Measurements from ENCODE around the gene SAMD14.

SAMD14 gene

DNA sequence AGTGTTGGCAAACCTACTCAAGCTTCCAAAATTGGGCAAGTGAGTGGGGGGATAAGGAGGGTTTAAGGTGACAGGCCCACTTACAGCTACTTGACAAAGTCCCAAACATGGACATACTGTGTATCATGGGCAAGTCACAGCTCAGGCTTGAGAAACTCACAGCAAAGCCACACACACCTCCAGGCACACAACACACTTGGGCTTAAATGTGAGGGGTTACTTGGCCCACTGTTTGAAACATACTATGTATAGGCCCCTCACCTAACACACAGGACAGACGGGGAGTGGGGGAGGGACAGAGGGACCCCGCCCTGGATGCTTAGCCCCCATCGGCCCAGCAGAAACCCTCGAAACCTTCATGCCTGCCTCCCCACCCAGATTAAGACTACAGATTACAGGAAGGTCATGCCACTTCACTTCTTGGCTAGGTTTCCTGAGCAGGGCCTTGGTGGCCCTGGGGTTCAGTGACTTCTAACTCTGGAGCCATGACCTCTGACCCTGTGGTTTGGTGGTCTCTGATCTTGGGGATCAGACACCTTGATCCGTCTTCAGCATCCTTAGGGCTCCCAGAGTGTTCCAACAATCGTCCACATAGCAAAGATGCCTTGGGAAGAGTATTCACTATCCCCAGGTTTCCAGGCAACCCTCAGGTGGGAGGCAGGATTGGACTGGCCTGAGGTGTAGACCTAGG, 2.3 kb upstream of the SAMD14 start:
- no peak for DNase-seq (ENCODE audit: low spot score)

DNA sequence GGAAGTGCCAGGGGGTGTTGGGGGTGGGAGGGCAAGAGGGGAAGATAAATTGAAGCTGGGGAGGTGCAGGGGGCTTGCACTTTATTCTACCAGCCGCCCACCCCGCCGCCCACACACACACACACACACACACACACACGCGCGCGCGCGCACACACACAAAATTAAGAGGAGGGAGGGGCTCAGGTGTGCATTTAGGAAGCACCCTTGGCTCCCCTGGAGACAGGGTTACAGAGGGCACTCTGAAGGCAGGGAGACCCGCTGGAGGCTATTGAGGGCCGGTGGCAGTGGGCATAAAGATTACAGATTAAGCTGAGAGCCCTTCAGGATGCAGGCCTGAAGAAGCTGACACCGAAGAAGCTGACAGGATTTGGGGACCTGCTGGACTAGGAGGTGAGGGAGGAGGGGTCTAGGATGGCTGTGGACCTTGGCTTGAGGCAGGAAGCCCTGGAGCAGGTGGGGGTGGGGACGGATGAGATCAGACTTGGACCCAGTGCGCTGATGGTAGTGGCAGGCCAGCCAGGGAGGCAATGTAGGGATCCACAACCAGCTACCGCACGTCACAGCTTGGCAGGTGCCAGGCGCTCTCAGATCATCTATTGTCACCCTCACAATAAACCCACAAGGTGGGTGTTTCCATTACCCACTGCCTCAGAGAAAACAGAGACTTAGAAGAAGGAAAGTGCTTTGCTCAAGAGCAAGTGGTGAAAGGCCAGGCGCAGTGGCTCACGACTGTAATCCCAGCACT, 772 bp upstream of the SAMD14 start:
- no peak for DNase-seq (ENCODE audit: low spot score)

DNA sequence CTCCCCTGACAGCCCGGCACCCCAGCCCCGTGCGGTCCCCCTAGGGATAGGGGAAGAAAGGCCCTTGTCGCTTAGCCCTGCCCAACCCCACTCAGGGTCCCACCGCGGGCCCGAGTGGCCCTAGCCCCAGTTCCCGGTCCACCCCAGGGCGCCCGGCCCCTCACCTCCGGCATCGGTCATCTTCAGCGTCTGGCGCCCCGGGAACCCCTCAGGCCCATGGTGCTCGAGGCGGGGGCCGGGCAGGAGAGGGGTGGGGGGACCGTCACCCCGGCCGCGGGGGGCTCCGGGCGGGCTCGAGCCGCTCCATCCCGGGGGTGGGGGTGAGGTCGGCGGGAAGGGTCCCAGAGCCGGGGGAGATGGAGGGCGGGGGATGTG, 620 bp downstream of the SAMD14 start:
- no peak for DNase-seq (ENCODE audit: low spot score)

DNA sequence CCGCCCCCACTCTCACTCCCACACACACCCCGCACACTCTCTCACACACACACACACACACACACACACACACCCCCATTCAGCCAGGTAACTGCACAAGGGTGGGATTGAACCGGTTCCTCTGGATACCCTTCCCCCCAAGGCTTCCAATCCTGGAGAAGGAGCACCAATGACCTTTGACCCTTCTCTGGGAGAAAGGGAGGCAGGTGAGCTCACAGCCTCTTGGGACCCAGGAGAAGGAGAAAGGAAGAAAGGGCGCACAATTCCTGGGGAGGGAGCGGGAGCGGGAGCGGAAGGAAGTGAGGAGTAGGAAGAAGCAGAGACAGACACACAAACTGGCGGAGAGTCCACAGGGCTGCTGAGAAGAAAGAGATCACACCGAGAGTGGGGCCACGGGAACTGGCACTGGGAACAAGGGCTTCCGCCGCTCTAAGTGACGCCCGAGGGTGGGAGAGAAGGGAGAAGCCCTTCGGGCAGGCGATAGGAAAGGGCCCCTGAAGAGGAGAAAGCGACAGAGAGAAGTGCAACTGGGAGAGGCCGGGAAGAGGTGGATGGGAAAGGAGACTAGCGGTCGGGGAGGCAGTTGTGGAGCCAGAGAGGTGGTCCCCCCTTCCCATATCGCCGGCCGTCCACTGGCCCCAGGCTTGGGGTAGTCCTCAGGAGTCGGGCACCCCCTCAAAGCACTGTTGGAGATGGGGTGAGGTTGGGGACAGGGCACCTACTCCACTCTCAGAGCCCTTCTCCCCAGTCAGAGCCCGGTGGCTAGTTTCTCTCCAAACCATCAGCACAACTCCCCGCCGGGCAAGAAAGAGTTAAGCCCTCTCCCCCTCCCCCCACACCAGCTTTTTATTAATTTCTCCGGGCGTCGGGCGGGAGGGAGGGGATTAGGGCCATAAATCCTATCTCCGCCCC, 1.3 kb downstream of the SAMD14 start:
- no peak for DNase-seq (ENCODE audit: low spot score)

DNA sequence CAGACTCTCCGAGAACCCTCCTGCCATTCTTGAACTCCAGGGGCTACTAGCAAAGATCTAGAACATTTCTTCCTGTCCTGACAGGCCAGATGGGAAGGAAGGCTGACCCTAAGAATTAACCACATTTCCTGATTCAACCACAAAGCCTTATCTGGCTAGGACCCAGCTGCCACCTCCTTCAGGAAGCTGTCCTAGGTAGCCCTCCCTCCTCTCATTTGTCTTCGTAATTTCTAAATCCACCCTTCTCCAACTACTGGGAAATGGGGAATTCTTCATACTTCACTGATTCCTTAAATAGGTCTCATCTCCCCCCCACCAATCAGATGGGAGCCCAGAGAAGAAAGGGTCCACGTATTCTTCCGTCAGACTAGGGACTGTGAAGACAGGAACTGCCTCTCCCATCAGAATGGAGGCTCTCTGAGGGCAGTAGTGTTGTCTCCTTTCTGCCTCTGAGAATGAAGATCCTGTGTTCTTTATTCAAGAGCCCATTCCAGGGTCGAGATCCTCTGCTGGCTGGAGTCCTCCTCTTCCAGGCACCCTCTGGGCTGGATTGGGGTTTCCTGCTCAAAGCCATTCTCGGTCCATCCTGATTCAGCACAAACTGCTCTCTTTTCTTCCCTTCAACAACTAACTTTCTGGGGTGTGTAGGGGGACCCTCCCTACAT, 2.1 kb downstream of the SAMD14 start:
- no peak for DNase-seq (ENCODE audit: low spot score)

DNA sequence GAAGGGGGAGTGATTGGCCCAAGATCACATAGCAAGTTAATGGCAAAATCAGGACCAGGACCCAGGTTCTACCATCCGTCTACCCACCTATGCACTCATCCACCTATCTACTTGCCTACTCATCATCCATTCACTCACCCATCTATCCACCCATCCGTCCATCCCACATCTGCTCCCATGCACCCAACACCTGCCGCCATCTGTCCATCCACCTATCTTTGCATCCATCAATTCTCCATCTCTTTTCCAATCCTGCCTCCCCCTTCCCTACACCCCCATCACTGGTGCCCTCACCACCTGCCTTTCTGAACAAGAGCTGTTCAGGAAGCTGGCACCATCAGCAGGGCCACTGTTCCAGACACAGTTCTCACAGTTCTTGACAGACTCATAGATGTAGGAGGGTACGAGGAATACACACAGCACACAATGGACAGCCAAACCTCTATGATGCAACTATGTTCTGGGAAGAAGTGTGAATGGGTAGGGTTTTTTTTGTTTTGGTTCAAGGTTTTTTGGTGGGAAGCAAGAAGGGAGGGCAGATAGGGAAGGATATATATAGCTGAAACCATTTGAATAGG, 4.5 kb downstream of the SAMD14 start:
- DNase-seq (ENCODE audit: low spot score), result no peak

DNA sequence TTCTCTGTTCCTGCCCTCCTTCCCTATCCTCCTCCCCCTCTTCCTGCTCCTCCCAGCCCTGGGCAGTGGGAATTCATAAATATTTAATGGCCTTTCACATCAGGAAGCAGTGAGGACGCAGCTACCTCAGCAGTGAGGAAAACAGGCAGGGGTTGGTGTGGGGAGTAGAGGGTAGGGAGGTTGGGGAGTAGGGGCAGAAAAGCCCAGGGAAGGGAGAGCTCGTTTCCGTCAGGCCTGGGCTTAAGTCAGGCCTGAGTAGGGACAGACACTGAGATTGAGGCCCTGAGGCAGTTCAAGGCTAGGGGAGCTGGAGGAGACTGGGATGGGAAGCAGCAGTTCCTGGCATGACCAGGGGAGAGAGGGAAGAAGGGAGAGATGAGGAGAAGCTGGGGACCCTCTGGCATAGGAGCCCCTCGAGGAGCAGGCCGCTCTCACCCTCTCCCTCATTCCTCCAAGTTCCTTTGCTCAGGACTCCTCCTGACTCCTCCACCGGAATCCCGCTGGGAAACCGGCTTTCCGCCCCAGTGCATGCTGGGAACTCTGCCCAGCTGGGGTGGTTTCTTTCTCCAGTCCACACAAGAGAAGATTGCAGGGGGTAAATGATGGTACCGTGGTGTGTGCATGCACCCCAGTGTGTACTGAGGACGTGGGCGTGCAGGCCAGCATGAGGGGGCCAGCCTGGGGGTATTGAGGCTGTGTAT, 6.2 kb downstream of the SAMD14 start:
- no peak for DNase-seq (ENCODE audit: low spot score)

DNA sequence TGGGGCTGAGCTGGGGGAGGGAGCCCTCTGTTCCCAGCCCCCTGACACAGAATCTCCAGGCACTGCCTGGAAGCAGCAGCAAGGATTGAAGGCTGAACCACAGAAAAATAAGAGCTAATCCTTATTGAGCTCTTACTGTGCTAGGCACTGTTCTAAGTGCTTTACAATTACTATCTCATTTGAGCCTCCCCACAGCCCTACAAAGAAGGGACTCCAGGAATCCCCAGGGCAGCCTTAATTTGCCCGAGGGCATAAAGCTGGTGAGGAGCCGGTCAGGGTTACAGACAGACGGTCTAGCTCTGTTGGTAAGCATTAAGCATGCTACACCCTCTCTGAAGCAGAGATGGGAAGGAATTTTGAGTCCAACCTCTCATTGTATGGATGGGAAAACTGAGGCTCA, 7.0 kb downstream of the SAMD14 start:
- DNase-seq (ENCODE audit: low spot score), result no peak

DNA sequence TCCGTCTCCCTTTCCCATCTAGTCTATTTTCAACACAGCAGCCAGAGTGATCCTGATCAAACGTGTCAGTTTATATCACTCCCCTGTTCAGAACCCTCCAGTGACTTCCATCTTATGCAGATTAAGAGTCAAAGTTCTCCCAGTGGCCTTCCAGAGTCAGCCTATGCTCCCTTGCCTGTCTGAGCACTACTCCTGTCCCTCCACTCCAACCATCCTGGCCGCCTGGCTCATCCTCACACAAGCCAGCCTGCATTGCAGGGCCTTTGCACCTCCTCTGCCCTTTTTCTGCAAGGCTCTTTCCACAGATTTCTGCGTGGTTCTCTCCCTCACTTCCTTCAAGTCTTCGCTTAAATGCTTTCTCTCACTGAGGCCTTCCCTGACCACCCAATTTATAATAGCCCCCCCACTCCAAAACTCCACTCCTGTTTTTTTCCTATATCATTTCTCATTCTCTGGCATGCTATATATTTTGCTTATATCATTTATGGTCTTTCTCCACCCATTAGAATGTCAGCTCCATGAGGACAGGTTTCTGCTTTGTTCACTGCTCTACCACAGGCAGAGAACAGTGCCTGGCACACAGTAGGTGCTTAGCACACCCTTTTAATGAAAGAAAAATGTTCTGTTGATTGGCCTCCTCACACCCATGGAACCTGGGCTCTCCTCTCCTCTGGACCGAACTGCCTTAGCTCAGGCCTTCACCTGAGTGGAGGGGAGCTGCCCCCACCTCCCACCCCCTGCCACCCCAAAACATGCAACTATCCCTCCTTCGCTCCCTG, 9.3 kb downstream of the SAMD14 start:
- DNase-seq (ENCODE audit: low spot score), result no peak

DNA sequence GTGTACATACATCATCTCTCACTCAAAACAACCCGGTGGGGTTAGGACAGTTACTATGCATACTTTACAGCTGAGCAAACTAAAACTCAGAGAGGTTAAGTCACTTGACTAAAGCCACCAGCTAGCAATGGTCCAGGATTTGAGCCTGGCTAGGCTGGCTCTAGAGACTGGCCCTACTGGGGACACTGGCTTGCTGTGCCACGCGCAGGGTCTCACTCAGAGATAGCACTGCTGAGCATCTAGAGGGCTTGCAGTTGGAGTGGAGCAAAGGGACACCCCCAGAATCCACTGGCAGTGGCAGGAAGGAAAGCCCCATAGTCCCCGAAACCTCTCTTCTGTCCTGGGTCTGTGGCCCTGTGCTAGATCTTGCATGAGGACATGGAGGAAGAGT, 11.1 kb downstream of the SAMD14 start:
- DNase-seq (ENCODE audit: low spot score), result no peak

DNA sequence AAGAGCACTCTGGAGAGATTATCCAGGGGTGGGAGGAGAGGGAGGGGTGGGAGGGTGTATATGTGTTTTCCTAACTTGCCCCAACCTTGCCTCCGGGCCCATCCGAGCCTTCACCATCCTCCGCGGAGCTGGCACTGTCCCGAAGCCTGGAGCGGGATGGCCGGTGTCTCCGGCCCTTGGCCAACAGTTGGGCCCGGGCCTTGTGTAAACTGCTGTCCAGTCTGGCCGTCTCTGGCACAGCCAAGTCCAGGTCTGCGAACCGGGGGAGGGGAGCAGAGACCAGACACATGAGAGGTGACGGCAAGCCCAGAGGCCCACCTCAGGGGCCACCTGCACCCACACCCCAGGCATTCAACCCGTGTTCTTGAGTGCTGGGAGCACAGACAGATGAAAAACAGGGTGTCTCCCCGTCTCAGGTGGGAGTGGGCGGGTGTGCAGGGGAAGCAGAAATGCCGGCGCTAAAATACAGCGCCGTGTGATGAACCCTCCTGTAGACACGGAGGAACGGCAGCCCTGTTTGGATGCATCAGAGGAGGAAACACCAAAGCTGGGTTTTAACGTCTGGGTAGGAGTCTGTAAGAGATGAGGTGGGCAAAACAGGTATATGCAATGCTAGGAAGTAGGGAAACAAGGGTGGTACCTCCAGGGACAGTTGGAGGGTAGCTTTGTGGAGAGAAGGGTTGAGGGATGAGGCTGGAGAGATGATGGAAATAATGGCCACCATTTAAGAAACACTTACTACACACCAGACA, 11.7 kb downstream of the SAMD14 start:
- DNase-seq (ENCODE audit: low spot score), result no peak

DNA sequence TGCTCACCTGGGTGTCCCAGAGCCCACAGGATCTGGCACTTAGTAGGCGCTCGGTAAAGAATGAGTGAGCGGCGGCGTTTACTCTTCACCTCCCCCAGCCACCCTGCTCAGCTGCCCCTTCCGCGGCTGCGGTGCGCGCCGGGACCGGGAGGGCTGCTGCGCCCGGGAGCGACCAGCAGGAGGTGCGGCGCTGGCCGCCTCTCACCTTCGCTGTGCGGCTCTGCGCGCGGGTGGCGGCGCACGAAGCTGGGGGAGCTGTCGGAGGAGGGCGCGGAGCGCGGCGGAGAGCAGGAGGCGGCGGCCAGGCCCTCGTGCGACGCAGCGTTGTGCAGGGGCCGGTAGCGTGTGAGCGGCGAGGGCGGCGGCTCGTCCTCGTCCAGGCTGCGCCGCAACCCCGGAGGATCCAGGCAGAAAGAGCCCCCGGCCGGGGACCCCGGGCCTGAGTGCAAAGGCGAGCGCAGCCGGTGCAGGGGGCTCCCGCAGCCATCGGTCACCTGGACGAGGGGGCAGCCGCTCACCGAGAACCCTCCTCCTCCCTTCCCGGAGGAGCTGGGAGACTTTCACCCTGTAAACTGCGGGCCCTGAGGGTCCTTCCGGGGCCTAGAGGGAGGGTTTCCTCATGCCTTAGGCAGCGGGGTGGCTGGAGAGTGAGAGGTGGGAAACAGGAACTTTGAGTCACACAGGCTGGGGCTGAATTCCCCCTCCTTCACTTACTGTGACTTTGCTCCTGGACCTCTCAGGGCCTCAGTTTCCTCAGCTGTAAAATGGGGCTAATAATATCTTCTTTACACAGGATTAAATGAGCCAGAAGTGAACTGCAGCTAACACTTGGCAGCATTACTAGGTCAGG, 12.5 kb downstream of the SAMD14 start:
- DNase-seq (ENCODE audit: low spot score), result peak; percentile 58

DNA sequence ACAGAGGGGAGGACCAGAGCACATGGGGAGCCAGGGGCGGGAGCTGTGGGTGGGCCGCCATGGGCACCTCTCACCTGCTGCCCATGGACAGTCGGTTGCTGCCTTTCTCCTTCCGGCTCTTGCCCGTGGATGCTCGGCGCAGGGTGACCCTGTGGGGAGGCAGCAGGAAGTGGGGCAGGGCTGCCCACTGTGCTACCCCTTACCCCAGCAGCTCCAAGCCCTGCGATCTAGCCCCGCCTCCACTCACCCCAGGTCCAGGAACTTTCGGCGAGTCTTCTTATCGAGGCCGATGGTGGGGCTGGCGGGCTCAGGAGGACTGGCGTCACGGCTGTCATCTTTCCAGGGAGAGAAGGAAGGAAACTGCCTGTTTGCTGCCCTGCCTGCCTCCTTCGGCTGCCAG, 14.2 kb downstream of the SAMD14 start:
- DNase-seq (ENCODE audit: low spot score), result no peak

DNA sequence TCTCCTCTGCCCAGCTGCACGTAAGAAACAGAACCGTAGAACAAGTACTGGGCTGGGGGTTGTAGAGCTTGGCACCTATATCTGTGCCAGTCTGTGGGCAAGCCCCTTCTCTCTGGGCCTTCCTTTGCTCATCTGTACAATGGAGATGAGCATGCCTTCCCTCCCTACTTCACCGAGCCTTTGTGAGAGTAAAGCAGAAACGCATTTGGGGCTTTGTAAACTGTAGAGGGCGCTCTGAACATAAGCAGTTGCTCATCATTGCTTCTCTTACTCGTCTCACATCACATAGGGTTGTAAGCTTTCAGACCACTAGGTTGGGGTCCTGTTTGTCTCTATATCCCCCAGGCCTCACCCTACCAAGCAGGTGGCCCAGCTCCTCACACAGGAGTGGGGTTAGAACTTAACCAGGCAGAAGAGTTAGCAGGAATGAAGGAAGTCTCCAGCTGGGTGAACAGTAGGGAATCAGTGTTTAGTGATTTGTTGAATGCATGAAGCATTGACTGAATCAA, 15.1 kb downstream of the SAMD14 start:
- DNase-seq (ENCODE audit: low spot score), result peak; percentile 58

DNA sequence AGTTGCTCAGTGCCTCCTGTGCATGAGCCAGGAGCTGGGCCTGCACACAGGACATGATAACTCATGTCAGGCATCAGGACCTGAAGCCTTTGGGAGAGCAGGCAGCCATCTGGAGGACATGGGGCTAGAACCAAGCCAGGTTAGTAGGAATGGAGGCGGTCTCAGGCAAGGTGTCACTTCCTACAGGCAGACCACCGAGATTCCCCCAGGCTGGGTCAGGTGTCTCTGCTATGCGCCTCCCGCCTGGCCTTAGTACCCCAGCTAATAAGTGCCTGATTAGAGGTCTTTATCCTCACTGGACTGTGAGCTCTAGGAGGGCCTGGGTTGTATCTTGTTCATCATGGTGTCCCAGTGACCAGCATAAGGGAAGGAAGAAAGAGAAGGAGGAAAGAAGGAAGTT, 15.6 kb downstream of the SAMD14 start:
- no peak for DNase-seq (ENCODE audit: low spot score)

DNA sequence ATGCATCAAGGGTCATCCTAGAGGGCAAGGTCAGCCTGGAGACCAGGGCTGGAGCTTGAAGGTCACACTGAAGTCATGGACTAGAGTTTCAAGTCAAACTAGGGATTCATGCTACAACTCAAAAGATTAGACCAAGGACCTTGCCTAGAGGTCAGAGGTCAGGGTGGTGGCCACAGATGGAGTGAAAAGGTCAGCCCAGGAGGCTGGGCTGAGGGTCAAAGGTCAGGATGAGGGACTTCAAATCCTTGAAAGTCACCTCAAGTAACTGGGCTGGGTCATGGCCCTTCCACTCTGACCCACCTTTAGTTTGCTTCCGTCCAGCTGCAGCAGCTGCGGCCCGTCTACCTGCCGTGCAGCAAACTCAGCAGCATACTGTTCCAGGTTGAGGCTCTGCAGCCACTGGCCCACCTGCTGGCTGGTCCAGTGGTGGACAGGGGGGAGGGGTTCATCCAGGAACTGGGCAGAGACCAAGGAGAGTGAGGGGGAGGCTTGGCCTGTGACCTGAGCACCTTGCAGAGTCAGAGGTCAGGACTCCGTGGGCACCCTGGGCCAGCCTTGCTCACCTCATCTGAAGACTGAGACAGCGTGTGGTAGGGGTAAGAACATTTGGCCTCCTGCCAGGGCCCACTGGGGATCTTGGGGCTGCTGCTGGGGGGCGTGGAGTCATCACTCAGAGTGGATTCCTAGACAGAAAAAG, 16.2 kb downstream of the SAMD14 start:
- DNase-seq (ENCODE audit: low spot score), result no peak

DNA sequence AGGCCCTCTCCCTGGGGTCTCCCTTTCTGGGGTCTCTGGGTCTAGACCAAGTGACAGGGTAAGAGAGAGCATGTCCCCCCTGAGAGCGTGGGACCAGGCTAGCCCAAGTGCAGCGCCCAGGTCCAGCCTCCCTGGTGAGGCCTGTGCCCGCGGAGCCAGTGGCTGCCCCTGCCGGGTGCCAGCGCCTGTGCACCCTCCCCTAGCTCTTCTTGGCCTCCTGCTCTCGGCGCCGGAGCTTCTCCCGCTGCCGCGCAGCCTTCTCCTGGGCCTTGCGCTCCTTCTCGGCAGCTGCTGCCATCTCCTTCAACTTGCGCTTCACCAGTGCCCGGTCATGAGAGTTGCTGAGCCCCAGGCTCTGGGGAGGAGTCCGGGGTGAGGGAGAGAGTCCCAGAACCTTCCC, 17.3 kb downstream of the SAMD14 start:
- no peak for DNase-seq (ENCODE audit: low spot score)

Measured in CD4-positive, alpha-beta T cell treated with Interleukin-15 for 4 hours (primary cell).